B cell (primary cell): ENCODE measurements around the gene FAM53A.

ENCODE experiments used
- CTCF ChIP-seq: fragments of 200-600 bp; IDR thresholded peaks from one replicate; pipeline ENCODE4 v1.8.0; 2022; ENCODE audit warnings: antibody characterized with exemption, mild to moderate bottlenecking
- EZH2 ChIP-seq: IDR thresholded peaks from 2 replicates; pipeline ENCODE4 v1.6.1; 2012; ENCODE audit warnings: borderline replicate concordance, low read depth, mild to moderate bottlenecking, moderate library complexity, low read length; ENCODE audit not compliant: insufficient read depth, poor library complexity, severe bottlenecking

GRCh38 chr4:1717129-1718094 is 33.3 kb upstream of the FAM53A start:
- TF ChIP-seq CTCF (no peak), EZH2 (no peak)
